ENCODE data around the gene ING5. TPM values are rescaled to one million over a fixed set of nuclear protein-coding genes. Genes with fewer than 3 reads are reported as not detected.
"Not testable (repeated sequence)": the region's sequence is repeated elsewhere in the genome, so short reads cannot be mapped to it uniquely, and the experiment has no call there.

The ING5 gene
- total RNA-seq, 3 donors from 2014 or later, result 49.2 to 53.5 (median 51.8) TPM

DNA sequence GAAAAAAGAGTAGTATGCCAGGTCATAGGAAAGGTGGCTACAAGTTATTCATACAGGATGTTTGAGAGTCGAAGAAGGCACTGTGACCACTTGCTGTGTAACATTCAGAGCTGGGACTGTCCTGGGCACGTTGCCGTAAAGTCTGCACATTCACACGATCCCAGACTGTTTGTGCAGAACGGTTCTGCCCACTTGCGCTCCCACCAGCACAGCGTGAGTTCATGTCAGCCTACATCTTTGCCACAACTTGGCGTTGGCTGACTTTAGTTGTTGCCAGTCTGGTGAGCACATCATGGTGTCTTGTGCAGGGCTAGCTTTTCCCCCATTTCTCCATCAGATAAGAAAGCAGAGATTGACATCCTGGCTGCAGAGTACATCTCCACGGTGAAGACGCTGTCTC is 7.0 kb downstream of the ING5 start:
- Mint-ChIP-seq H3K4me1 (ENCODE audit: low read depth) (peaks cover 3% of the 10 kb centered on the region), H3K27me3 (ENCODE audit: low read depth) (no peaks in the 10 kb centered on the region), H3K4me3 (no peak overlapping the region), H3K36me3 (ENCODE audit: insufficient read depth) (peaks cover 38% of the 10 kb centered on the region), H3K9me3 (no peaks in the 10 kb centered on the region)
- ATAC-seq (no peak), DNase-seq (no peak)

DNA sequence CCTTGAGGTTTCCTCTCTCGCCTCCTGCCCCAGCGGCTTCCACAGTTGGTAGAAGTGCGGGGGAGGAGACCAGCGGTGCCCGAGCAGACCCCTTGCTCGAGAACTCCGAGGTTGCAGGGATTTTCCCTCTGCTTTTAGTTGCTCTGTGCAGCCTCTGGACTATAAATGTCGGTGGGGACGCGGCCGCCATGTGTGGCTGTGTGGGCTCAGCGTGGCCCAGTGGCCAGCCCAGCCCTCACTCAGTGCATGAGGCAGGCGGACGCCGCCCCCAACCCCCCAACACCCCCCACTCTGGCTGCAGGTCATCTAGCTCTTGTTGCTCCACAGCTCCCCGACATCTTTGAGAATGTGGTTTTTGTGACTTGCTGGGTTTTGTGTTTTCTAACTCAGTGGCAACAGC is 17.3 kb downstream of the ING5 start:
- no peaks in the 10 kb centered on the region for H3K9me3 Mint-ChIP-seq
- peaks cover 2% of the 10 kb centered on the region for H3K4me1 Mint-ChIP-seq (ENCODE audit: low read depth)
- H3K4me3 Mint-ChIP-seq, result no peak overlapping the region
- no peaks in the 10 kb centered on the region for H3K27me3 Mint-ChIP-seq (ENCODE audit: low read depth)
- H3K36me3 Mint-ChIP-seq (ENCODE audit: insufficient read depth), result peaks cover 46% of the 10 kb centered on the region
- ATAC-seq (no peak), DNase-seq (no peak)

DNA sequence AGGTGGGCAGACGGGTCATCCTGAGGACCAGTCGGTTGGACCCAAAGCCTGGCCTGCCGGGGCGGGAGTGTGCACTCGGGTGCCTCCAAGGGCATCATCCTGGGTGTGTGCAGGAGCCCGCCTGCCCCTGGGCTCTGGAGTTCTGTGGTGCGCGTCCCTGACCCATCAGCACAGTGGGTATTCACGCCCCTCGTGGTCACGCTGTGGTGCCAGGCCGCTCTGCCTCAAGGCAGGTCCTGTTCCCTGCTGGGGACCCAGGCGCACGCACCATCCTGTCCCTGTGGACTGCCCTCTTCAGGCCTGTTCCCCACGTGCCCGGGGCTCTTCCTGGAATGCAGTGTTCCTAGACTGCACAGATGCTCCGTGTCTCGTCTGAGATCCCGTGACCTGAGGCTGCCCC is 18.3 kb downstream of the ING5 start:
- no peaks in the 10 kb centered on the region for H3K9me3 Mint-ChIP-seq
- H3K36me3 Mint-ChIP-seq (ENCODE audit: insufficient read depth), result peaks cover 38% of the 10 kb centered on the region
- no peak overlapping the region for H3K4me3 Mint-ChIP-seq
- DNase-seq (no peak), ATAC-seq (no peak)
- peaks cover 2% of the 10 kb centered on the region for H3K4me1 Mint-ChIP-seq (ENCODE audit: low read depth)
- no peaks in the 10 kb centered on the region for H3K27me3 Mint-ChIP-seq (ENCODE audit: low read depth)

DNA sequence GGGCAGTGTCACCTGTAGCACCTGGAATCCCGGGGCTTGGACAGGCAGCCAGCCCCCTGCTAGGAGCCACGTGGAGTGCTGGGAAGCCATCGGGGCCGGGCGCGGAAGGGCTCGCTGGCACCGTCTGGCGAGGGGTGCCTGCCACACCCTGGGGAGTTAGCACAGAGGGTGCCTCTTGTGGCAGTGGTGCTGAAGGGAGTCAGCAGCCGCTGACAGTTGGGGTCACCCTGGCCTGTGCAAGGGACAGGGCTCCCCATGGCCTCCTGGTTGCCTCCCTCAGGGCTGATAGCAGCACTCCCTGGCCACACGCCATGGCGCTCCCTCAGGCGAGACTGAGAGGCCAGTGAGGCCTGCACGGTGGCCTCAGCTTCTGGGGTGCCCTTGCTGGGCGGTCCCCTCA is 18.7 kb downstream of the ING5 start:
- no peaks in the 10 kb centered on the region for H3K27me3 Mint-ChIP-seq (ENCODE audit: low read depth)
- DNase-seq, result no peak
- H3K36me3 Mint-ChIP-seq (ENCODE audit: insufficient read depth), result peaks cover 40% of the 10 kb centered on the region
- H3K9me3 Mint-ChIP-seq, result no peaks in the 10 kb centered on the region
- H3K4me1 Mint-ChIP-seq (ENCODE audit: low read depth), result peaks cover 2% of the 10 kb centered on the region
- ATAC-seq, result no peak
- H3K4me3 Mint-ChIP-seq, result no peak overlapping the region

DNA sequence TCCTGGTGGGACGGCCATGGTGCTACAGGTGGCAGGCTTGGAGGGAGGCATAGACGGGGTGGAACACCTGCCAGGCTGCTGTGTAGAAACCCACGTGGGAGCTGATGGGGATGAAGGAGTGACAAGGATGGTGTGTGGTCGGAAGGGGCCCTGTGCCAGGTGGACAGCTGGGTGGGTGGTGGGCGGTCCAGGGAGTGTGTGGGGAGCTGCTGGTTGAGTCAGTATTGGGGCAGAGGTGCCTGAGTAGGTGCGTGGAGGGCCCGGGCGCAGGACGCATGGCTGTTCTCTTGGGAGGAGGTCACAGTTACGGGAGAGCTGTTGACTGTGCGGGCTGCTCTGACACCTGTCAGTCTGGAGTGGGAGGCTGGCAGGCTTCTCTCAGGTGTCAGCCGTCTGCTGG is 20.0 kb downstream of the ING5 start:
- Mint-ChIP-seq H3K4me1 (ENCODE audit: low read depth) (no peaks in the 10 kb centered on the region), H3K4me3 (no peak overlapping the region), H3K9me3 (no peaks in the 10 kb centered on the region), H3K27me3 (ENCODE audit: low read depth) (no peaks in the 10 kb centered on the region), H3K36me3 (ENCODE audit: insufficient read depth) (peaks cover 34% of the 10 kb centered on the region)
- ATAC-seq (no peak), DNase-seq (no peak)

DNA sequence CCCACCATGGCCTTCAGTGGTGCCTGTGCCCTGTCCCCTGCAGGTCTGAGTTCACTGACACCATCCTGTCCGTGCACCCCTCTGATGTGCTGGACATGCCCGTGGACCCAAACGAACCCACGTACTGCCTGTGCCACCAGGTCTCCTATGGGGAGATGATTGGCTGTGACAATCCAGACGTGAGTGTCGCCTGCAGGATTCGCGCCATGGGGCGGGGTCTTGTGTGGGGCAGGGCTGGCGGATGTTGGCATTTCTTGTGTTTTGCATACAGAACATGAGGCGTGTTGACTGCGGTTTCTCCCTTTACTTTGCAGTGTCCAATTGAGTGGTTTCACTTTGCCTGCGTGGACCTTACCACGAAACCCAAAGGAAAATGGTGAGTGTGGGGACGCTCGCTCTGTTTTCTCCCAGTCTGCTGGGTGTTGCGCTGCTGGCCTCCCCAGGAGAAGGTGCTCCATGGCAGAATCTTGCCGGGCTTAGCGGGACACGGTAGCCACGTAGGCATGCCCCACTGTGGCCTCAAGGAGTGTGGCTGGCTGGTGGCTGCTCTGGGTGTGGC is 21.1 kb downstream of the ING5 start:
- H3K4me1 Mint-ChIP-seq (ENCODE audit: low read depth), result no peaks in the 10 kb centered on the region

DNA sequence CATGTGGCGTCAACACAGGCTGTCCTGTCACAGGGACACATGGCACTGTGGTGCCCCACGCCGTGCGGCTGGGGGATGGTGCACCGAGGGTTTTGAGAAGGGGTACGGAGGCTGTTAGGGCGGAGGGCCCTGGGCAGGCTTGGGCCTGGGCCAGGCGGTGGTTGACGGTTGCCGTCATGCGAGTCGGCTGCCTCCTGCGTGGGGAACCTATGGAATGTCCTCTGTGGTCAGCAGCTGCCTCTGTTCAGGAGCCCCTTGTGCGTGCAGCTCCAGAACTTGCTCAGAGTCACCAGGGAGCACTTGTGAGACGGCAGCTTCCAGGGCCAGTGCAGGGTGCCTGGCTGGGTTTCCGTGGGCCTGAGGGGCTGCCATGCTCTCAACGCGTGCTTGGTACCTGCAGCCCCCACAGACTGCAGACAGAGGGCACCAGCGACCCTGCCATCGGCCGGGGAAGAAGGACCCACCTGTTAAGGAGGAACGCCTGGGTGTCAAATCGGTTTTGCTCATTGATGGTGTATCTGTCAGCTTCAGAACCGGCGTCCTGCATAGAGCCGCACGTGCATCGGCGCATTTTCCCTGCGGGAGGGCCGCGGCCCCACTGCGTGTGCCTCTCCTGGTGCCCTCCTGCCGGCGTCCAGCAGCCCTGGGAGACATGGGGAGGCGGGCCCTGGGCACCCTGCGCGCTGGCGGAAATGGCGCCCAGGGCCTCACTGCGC is 22.6 kb downstream of the ING5 start:
- Mint-ChIP-seq H3K36me3 (ENCODE audit: insufficient read depth) (peaks cover 26% of the 10 kb centered on the region), H3K4me3 (no peak overlapping the region), H3K27me3 (ENCODE audit: low read depth) (no peaks in the 10 kb centered on the region), H3K9me3 (no peaks in the 10 kb centered on the region), H3K4me1 (ENCODE audit: low read depth) (no peaks in the 10 kb centered on the region)
- ATAC-seq, result peak; percentile 29 to 60
- DNase-seq, result no peak

More for the DNA sequence above, 21.1 kb downstream of the ING5 start:
- Mint-ChIP-seq H3K27me3 (ENCODE audit: low read depth) (no peaks in the 10 kb centered on the region), H3K4me3 (no peak overlapping the region), H3K36me3 (ENCODE audit: insufficient read depth) (peaks cover 31% of the 10 kb centered on the region), H3K9me3 (no peaks in the 10 kb centered on the region)
- ATAC-seq (no peak), DNase-seq (no peak)

DNA sequence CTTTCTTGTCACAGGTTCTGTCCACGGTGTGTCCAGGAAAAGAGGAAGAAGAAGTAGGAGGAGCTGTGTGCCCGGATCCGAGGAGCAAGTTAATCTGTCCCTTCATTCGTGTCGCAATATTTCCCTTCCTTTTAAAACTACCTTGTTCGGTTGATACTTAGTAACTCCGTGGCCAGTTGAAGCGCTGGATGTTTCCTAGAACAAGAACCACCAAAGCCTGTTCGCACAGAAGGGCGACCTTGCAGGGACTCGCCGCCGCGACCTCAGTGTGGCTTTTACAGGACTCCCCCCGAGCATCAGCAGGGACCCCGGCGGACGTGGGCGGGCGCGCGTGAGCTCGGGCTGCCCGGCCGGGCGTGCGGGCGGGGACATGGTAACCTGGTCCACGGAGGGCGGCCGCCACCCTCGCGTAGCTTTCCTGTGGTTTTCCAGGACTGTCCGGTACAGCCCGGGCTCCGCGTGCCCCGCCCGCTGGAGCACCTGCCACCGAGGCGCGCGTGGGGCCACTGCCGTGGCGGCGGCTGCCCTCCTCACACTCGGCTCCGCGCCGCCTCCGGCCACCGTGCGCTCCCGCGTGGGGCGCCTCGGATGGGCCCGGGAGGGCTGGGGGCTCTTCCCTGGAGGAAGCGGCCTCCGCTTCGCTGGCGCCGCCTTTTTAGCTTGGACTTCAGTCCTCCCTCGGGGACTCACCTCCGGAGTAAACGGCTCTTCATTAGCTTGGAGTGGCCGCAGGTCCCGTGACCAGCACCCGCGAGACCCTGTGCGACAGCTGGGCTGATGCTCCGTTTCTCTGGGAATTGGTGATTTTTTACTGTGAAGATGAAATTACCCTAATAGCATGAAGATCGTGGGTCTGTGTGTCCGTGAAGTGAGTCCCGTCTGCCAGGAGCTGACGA is 23.4 kb downstream of the ING5 start:
- Mint-ChIP-seq H3K4me1 (ENCODE audit: low read depth) (peaks cover 7% of the 10 kb centered on the region), H3K27me3 (ENCODE audit: low read depth) (no peaks in the 10 kb centered on the region), H3K4me3 (no peak overlapping the region), H3K9me3 (no peaks in the 10 kb centered on the region), H3K36me3 (ENCODE audit: insufficient read depth) (peaks cover 20% of the 10 kb centered on the region)
- no peak for ATAC-seq
- no peak for DNase-seq

DNA sequence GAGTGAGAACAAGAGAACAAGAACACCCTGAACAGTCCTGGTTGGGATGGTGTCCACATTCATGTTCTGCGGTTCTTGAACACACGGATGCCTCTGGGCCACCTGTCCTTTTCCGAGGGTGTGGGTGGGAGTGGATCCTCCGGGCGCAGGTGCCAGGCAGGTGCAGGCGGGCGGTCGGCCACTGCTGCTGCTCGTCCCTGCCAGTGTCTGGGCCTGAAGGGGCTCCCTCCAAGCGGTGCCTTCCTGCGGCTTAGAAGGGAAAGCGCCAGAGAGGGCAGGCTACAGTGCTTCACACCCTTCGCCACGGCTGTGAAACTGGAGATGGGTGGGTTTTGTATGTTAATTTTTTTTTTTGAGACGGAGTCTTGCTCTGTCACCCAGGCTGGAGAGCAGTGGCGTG is 24.6 kb downstream of the ING5 start:
- H3K36me3 Mint-ChIP-seq (ENCODE audit: insufficient read depth), result peaks cover 20% of the 10 kb centered on the region
- peaks cover 18% of the 10 kb centered on the region for H3K4me1 Mint-ChIP-seq (ENCODE audit: low read depth)
- H3K27me3 Mint-ChIP-seq (ENCODE audit: low read depth), result no peaks in the 10 kb centered on the region
- DNase-seq, result no peak
- H3K4me3 Mint-ChIP-seq, result no peak overlapping the region
- ATAC-seq, result no peak
- H3K9me3 Mint-ChIP-seq, result no peaks in the 10 kb centered on the region

DNA sequence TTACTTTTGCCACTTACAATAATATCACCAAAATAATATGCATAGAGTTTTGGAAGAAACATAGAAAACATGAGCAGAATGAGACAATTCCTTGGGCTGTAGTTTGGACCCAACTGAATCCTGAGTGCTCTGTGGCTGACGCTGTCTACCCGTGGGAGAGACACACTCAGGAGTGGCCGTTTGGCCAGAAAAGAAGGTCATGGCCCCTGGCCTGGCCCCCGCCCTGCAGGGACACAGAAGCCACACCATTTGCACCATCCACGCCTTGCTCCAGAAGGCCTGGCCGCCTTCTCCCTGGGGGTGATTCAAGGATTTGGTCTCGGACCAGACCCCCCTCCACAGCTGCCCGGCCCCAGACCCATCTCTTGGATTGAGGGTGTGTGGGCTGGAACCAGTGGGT is 26.2 kb downstream of the ING5 start:
- Mint-ChIP-seq H3K36me3 (ENCODE audit: insufficient read depth) (peaks cover 9% of the 10 kb centered on the region), H3K27me3 (ENCODE audit: low read depth) (no peaks in the 10 kb centered on the region), H3K4me1 (ENCODE audit: low read depth) (peaks cover 27% of the 10 kb centered on the region), H3K9me3 (no peaks in the 10 kb centered on the region), H3K4me3 (no peak overlapping the region)
- ATAC-seq, result no peak
- no peak for DNase-seq

DNA sequence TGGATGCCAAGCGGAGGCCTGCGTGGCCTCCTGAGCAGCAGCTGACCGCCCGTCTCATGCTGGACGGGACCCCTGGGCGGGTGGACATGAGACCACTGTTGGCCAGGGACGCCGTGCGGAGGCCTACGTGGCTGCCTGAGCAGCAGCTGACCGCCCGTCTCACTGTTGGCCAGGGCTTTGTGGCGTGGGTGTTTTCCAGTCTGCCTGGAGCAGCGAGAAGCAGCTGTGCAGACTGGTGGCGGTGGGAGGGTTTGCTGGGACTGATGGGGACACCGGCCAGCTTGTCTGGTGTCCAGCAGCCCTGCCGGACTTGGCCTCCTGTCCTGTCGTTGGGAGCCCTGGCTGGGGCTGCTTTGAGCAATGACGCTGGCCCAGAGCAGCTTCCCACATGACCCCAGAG is 26.8 kb downstream of the ING5 start:
- Mint-ChIP-seq H3K36me3 (ENCODE audit: insufficient read depth) (peaks cover 4% of the 10 kb centered on the region), H3K9me3 (no peaks in the 10 kb centered on the region), H3K4me1 (ENCODE audit: low read depth) (peaks cover 30% of the 10 kb centered on the region), H3K4me3 (no peak overlapping the region), H3K27me3 (ENCODE audit: low read depth) (no peaks in the 10 kb centered on the region)
- ATAC-seq (no peak), DNase-seq (no peak)

DNA sequence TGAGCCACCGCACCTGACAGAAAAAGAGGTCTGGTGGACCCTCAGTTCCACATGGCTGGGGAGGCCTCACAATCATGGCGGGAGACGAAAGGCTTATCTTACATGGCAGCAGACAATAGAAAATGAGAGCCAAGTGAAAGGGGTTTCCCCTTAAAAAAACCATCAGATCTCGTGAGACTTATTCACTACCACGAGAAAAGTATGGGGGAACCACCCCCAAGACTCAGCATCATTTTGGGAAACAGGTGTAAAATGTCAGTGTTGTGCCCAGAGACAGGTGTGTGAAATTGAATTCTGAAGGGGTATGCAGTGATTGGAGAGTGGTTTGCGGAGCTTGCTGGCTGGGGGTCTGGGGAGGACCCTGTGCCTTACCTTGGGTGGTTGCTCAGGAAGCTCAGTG is 28.0 kb downstream of the ING5 start:
- Mint-ChIP-seq H3K27me3 (ENCODE audit: low read depth) (no peaks in the 10 kb centered on the region), H3K4me1 (ENCODE audit: low read depth) (peaks cover 33% of the 10 kb centered on the region), H3K9me3 (no peaks in the 10 kb centered on the region), H3K36me3 (ENCODE audit: insufficient read depth) (peaks cover 4% of the 10 kb centered on the region), H3K4me3 (no peak overlapping the region)
- no peak for DNase-seq
- no peak for ATAC-seq

DNA sequence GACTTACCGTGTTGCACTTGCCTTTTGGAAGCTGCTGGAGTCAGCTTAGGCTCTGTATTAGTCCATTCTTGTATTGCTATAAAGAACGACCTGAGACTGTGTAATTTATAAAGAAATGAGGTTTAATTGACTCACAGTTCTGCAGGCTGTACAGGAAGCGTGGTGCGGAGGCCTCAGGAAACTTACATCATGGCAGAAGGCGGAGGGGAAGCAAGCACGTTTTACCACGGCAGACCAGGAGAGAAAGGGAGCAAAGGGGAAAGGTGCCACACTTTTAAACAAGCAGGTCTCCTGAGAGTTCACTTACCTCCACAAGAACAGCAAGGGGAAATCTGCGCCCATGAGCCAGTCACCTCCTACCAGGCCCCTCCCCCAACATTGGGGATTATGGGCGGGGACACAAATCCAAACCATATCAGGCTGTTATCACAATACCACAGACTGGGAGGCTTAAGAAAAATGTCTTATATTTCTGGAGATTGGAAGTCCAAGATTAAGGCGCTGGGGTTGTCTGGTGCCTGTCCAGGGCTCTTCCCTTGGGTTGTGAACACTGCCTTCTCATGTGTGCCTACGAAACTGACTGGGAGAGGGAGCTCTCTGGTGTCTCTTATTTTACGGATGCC is 28.9 kb downstream of the ING5 start:
- Mint-ChIP-seq H3K27me3 (ENCODE audit: low read depth) (no peaks in the 10 kb centered on the region), H3K36me3 (ENCODE audit: insufficient read depth) (peaks cover under 1% of the 10 kb centered on the region), H3K4me1 (ENCODE audit: low read depth) (peaks cover 36% of the 10 kb centered on the region), H3K9me3 (no peaks in the 10 kb centered on the region), H3K4me3 (no peak overlapping the region)
- ATAC-seq, result no peak
- no peak for DNase-seq

DNA sequence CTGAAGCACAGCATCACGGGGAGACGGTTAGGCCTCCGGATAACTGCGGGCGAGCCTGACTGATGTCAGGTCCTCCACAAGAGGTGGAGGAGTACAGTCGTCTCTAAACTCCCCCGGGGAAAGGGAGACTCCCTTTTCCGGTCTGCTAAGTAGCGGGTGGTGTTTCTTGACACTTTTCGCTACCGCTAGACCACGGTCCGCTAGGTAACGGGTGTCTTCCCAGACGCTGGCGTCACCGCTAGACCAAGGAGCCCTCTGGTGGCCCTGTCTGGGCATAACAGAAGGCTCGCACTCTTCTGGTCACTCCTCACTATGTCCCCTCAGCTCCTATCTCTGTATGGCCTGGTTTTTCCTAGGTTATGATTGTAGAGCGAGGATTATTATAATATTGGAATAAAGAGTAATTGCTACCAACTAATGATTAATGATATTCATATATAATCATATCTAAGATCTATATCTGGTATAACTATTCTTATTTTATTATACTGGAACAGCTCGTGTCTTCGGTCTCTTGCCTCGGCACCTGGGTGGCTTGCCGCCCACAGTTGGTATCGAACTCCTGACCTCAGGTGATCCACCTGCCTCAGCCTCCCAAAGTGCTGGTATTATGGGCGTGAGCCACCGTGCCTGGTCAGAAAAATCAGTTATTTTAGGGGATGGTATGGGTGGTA is 30.8 kb downstream of the ING5 start:
- peaks cover 41% of the 10 kb centered on the region for H3K4me1 Mint-ChIP-seq (ENCODE audit: low read depth)
- peak; percentile 51 for DNase-seq
- H3K27me3 Mint-ChIP-seq (ENCODE audit: low read depth); ATAC-seq; H3K36me3 Mint-ChIP-seq (ENCODE audit: insufficient read depth); H3K9me3 Mint-ChIP-seq: not testable (repeated sequence)
- H3K4me3 Mint-ChIP-seq, result peak overlapping the region; percentile 8

Measured in activated T-cell treated with anti-CD3 and anti-CD28 coated beads, Interleukin-2, amount 50 U/mL, for 4 hours (primary cell).